Smooth muscle cell (in vitro differentiated cells): ENCODE measurements around the gene GIT1. TPM values are rescaled to one million over a fixed set of nuclear protein-coding genes. Genes with fewer than 3 reads are reported as not detected.

Experiments
- DNase-seq: peaks from one replicate; lab custom pipeline; 2025; ENCODE audit not compliant: unreplicated experiment; lab: John Stamatoyannopoulos, UW
- H2AFZ ChIP-seq: fragments of 200-600 bp; sonication (generic); 2 replicates; pipeline ENCODE4 v1.6.0; 2016; ENCODE audit warnings: antibody characterized with exemption, low read depth, mild to moderate bottlenecking
- H3F3A ChIP-seq: fragments of 200-600 bp; sonication (generic); 2 replicates; pipeline ENCODE4 v1.6.0; 2017; ENCODE audit warnings: antibody characterized with exemption, low read depth
- H3K27ac ChIP-seq: fragments of 200-600 bp; sonication (generic); 2 replicates; pipeline ENCODE4 v1.5.1; 2016; ENCODE audit warnings: low read depth, mild to moderate bottlenecking
- H3K27me3 ChIP-seq: fragments of 200-600 bp; sonication (generic); 2 replicates; pipeline ENCODE4 v1.6.1; 2016; ENCODE audit warnings: low read depth, mild to moderate bottlenecking
- H3K36me3 ChIP-seq: fragments of 200-600 bp; sonication (generic); 2 replicates; pipeline ENCODE4 v1.5.1; 2016; ENCODE audit warnings: low read depth
- H3K4me1 ChIP-seq: fragments of 200-600 bp; sonication (generic); 2 replicates; pipeline ENCODE4 v1.5.1; 2016; ENCODE audit warnings: low read depth
- H3K4me2 ChIP-seq: fragments of 200-600 bp; sonication (generic); 2 replicates; pipeline ENCODE4 v1.6.0; 2016; ENCODE audit warnings: mild to moderate bottlenecking
- H3K4me3 ChIP-seq: fragments of 200-600 bp; sonication (generic); 2 replicates; pipeline ENCODE4 v1.5.1; 2016; ENCODE audit warnings: mild to moderate bottlenecking
- H3K79me2 ChIP-seq: fragments of 200-600 bp; sonication (generic); 2 replicates; pipeline ENCODE4 v1.6.0; 2016; ENCODE audit warnings: low read depth, mild to moderate bottlenecking
- H3K9ac ChIP-seq: fragments of 200-600 bp; sonication (generic); 2 replicates; pipeline ENCODE4 v1.6.0; 2016; ENCODE audit warnings: low read depth
- H3K9me3 ChIP-seq: fragments of 200-600 bp; sonication (generic); replicated peaks from 2 replicates; pipeline ENCODE4 v1.5.1; 2016; ENCODE audit warnings: low read depth
- H4K20me1 ChIP-seq: fragments of 200-600 bp; sonication (generic); 2 replicates; pipeline ENCODE4 v1.6.0; 2016; ENCODE audit warnings: low read depth
- CTCF ChIP-seq: fragments of 200-600 bp; sonication (generic); IDR thresholded peaks from 2 replicates; pipeline ENCODE4 v1.5.1; 2017; ENCODE audit warnings: borderline replicate concordance, mild to moderate bottlenecking, antibody characterized with exemption; ENCODE audit not compliant: insufficient read depth, poor library complexity, severe bottlenecking
- WGBS: methylation state at CpG from one replicate; pipeline ENCODE4 v1.1.7; 2016; ENCODE audit warnings: low lambda C conversion rate; 5-methylcytosine and 5-hydroxymethylcytosine counted together
- polyA plus RNA-seq: library from polyadenylated mRNA; unstranded; fragments of >200 nt; fragmentation: Nextera tagmentation; extraction: Ambion mirVana; gene quantifications from 2 replicates; pipeline ENCODE4 v1.2.1, GENCODE V29; 2016
- total RNA-seq: library from RNA; depleted of rRNA; stranded (reverse); fragments of >200 nt; gene quantifications from 2 replicates; pipeline ENCODE4 v1.2.3, GENCODE V29; 2014

GIT1 gene
- total and polyA plus RNA-seq, 2 experiments from 2014 or later = 17.6 to 23.0 TPM

GRCh38 chr17:29587591-29587990 lies 1.9 kb downstream of the GIT1 start:
- no peak for TF ChIP-seq CTCF
- peak overlapping the region; percentile 89 for H3K4me2 ChIP-seq
- no peak overlapping the region for H3K4me3 ChIP-seq
- peaks cover 58% of the 10 kb centered on the region for H4K20me1 ChIP-seq
- peaks cover 42% of the 10 kb centered on the region for H3K4me1 ChIP-seq
- H3K36me3 ChIP-seq = no peaks in the 10 kb centered on the region
- H3K79me2 ChIP-seq = peaks cover 47% of the 10 kb centered on the region
- no peak for DNase-seq
- no peaks in the 10 kb centered on the region for H3K9me3 ChIP-seq
- no peak overlapping the region for H3K27ac ChIP-seq
- no peak overlapping the region for H2AFZ ChIP-seq
- WGBS = 90% methylated on average over 6 of the region's 6 CpGs
- peaks cover 6% of the 10 kb centered on the region for H3F3A ChIP-seq
- H3K27me3 ChIP-seq = no peaks in the 10 kb centered on the region
- no peak overlapping the region for H3K9ac ChIP-seq

- no peak for DNase-seq
- Histone ChIP-seq H3K9ac (no peak overlapping the region), H3K4me2 (no peak overlapping the region), H2AFZ (no peak overlapping the region), H3K36me3 (no peaks in the 10 kb centered on the region), H3K4me1 (peaks cover 36% of the 10 kb centered on the region), H3K9me3 (no peaks in the 10 kb centered on the region), H3K27me3 (no peaks in the 10 kb centered on the region), H3K79me2 (peaks cover 47% of the 10 kb centered on the region), H3K4me3 (no peak overlapping the region), H3K27ac (no peak overlapping the region), H3F3A (peaks cover 6% of the 10 kb centered on the region), H4K20me1 (peaks cover 62% of the 10 kb centered on the region)
- TF ChIP-seq CTCF = no peak
- 94% methylated on average over 9 of the region's 9 CpGs for WGBS
Observed at GRCh38 chr17:29586676-29587469, 2.6 kb downstream of the GIT1 start.

GRCh38 chr17:29585080-29585751 lies 4.2 kb downstream of the GIT1 start:
- no peak overlapping the region for H3K4me3 ChIP-seq
- no peak for TF ChIP-seq CTCF
- peaks cover 29% of the 10 kb centered on the region for H3K4me1 ChIP-seq
- no peak overlapping the region for H3K4me2 ChIP-seq
- no peak overlapping the region for H2AFZ ChIP-seq
- DNase-seq = no peak
- H3K9me3 ChIP-seq = no peaks in the 10 kb centered on the region
- WGBS = 83% methylated on average over 8 of the region's 8 CpGs
- no peaks in the 10 kb centered on the region for H3K36me3 ChIP-seq
- H3F3A ChIP-seq = peaks cover 3% of the 10 kb centered on the region
- no peak overlapping the region for H3K27ac ChIP-seq
- no peak overlapping the region for H3K9ac ChIP-seq
- H4K20me1 ChIP-seq = peaks cover 65% of the 10 kb centered on the region
- H3K27me3 ChIP-seq = no peaks in the 10 kb centered on the region
- H3K79me2 ChIP-seq = peaks cover 47% of the 10 kb centered on the region
